SK-N-SH (cell line): Measurements from ENCODE around the gene HSPA4. TPM values are rescaled to one million over a fixed set of nuclear protein-coding genes. Genes with fewer than 3 reads are reported as not detected.

Experiments
- CTCF ChIA-PET: fragments of 300-600, 350-600 bp; formaldehyde crosslinking; extraction: SDS; loops from one replicate; lab custom pipeline; 2021; lab: Yijun Ruan, JAX
- POLR2A ChIA-PET: fragments of 350-600 bp; sonication (Branson Sonifier 250); formaldehyde crosslinking; extraction: SDS; loops from one replicate; lab custom pipeline; 2020; ENCODE audit warnings: antibody characterized with exemption, inconsistent platforms; lab: Yijun Ruan, JAX
- DNase-seq: peaks from one replicate; pipeline ENCODE4 v3.0.0; 2012
- H2AFZ ChIP-seq: fragments of 200-600 bp; sonication (generic); 2 replicates; pipeline ENCODE4 v1.8.1; 2016; ENCODE audit warnings: antibody characterized with exemption, mild to moderate bottlenecking, low read depth
- H3F3A ChIP-seq: fragments of 200-600 bp; sonication (generic); replicated peaks from 2 replicates; pipeline ENCODE3; 2016; ENCODE audit warnings: antibody characterized with exemption, mild to moderate bottlenecking; ENCODE audit not compliant: insufficient read depth
- H3K27ac ChIP-seq, 2 experiments: fragments of 200-500 bp in 1 of 2; fragments of 200-600 bp in 1 of 2; sonication (Bioruptor generic) in 1 of 2; sonication (generic), shearing (Covaris generic) in 1 of 2; 2 replicates each; pipeline versions ENCODE4 v1.5.1 to v1.6.1; 2014 to 2016; ENCODE audit warnings: low read depth in 2 of 2, inconsistent platforms in 1 of 2, low read length in 1 of 2, mild to moderate bottlenecking in 1 of 2, mixed read lengths in 1 of 2
- H3K27me3 ChIP-seq: fragments of 200-600 bp; sonication (generic), shearing (Covaris generic); 2 replicates; pipeline ENCODE4 v1.6.1; 2016; ENCODE audit warnings: mixed run types; ENCODE audit not compliant: insufficient read depth
- H3K36me3 ChIP-seq, 2 experiments: fragments of 200-500 bp in 1 of 2; fragments of 200-600 bp in 1 of 2; sonication (Bioruptor generic) in 1 of 2; sonication (generic) in 1 of 2; replicated peaks in 1 of 2; 2 replicates each; pipeline versions ENCODE3 to v1.5.1; 2014 to 2016; ENCODE audit warnings: low read length in 1 of 2, mild to moderate bottlenecking in 1 of 2; ENCODE audit not compliant: insufficient read depth in 2 of 2, control insufficient read depth in 1 of 2
- H3K4me1 ChIP-seq, 2 experiments: fragments of 200-500 bp in 1 of 2; fragments of 200-600 bp in 1 of 2; sonication (Bioruptor generic) in 1 of 2; sonication (generic), shearing (Covaris generic) in 1 of 2; 2 replicates each; pipeline versions ENCODE4 v1.5.1 to v1.6.1; 2014 to 2016; ENCODE audit warnings: low read depth in 1 of 2, low read length in 1 of 2, mixed run types in 1 of 2; ENCODE audit not compliant: insufficient read depth in 2 of 2, control insufficient read depth in 1 of 2
- H3K4me2 ChIP-seq: fragments of 200-600 bp; sonication (generic), shearing (Covaris generic); 2 replicates; pipeline ENCODE4 v1.6.1; 2017; ENCODE audit warnings: mixed run types
- H3K4me3 ChIP-seq, 2 experiments: fragments of 200-500 bp in 1 of 2; fragments of 200-600 bp in 1 of 2; sonication (Bioruptor generic) in 1 of 2; sonication (generic), shearing (Covaris generic) in 1 of 2; 2 replicates each; pipeline versions ENCODE4 v1.5.1 to v1.8.1; 2014 to 2016; ENCODE audit warnings: low read depth in 2 of 2, inconsistent platforms in 1 of 2, low read length in 1 of 2, mild to moderate bottlenecking in 1 of 2, mixed read lengths in 1 of 2, moderate library complexity in 1 of 2
- H3K79me2 ChIP-seq: fragments of 200-600 bp; sonication (generic); 2 replicates; pipeline ENCODE4 v1.8.1; 2017; ENCODE audit warnings: mild to moderate bottlenecking; ENCODE audit not compliant: insufficient read depth
- H3K9ac ChIP-seq: fragments of 200-600 bp; sonication (generic); 2 replicates; pipeline ENCODE4 v1.6.1; 2017; ENCODE audit warnings: mixed run types
- H3K9me2 ChIP-seq: fragments of 200-600 bp; sonication (generic); 2 replicates; pipeline ENCODE4 v1.6.1; 2017; ENCODE audit warnings: mixed run types
- H3K9me3 ChIP-seq: fragments of 200-600 bp; sonication (generic); 2 replicates; pipeline ENCODE4 v1.6.1; 2017; ENCODE audit warnings: mixed run types, mild to moderate bottlenecking, moderate library complexity
- H4K20me1 ChIP-seq: fragments of 200-600 bp; sonication (generic); 2 replicates; pipeline ENCODE4 v1.6.1; 2017; ENCODE audit warnings: mild to moderate bottlenecking, mixed run types; ENCODE audit not compliant: insufficient read depth
- CTCF ChIP-seq: fragments of 200-600 bp; sonication (generic); IDR thresholded peaks from 2 replicates; pipeline ENCODE4 v1.6.1; 2017; ENCODE audit warnings: antibody characterized with exemption, mild to moderate bottlenecking, moderate library complexity
- FOXM1 ChIP-seq: IDR thresholded peaks from 2 replicates; pipeline ENCODE4 v1.4.0; 2012; ENCODE audit warnings: low read depth, mild to moderate bottlenecking
- GATA2 ChIP-seq: sonication (generic); formaldehyde crosslinking; IDR thresholded peaks from 2 replicates; pipeline ENCODE4 v1.5.0; 2020; ENCODE audit warnings: mild to moderate bottlenecking, missing genetic modification reagents
- IRF3 ChIP-seq: fragments of 150-350 bp; IDR thresholded peaks from 2 replicates; pipeline ENCODE4 v1.6.1; 2016; ENCODE audit warnings: mild to moderate bottlenecking, low read depth, low read length
- JUND ChIP-seq: IDR thresholded peaks from 2 replicates; pipeline ENCODE4 v1.4.0; 2012
- MEF2A ChIP-seq: IDR thresholded peaks from 2 replicates; pipeline ENCODE4 v1.4.0; 2012; ENCODE audit warnings: low read depth, borderline replicate concordance
- MXI1 ChIP-seq: IDR thresholded peaks from 2 replicates; pipeline ENCODE4 v1.6.1; 2012; ENCODE audit warnings: mild to moderate bottlenecking, low read depth, low read length, improper control_type of control experiment
- NFIC ChIP-seq: IDR thresholded peaks from 2 replicates; pipeline ENCODE4 v1.4.0; 2012; ENCODE audit warnings: borderline replicate concordance
- PBX3 ChIP-seq: IDR thresholded peaks from 2 replicates; pipeline ENCODE4; 2012
- POLR2AphosphoS5 ChIP-seq: IDR thresholded peaks from 2 replicates; pipeline ENCODE4 v1.6.1; 2012; ENCODE audit warnings: low read depth, low read length
- RAD21 ChIP-seq: IDR thresholded peaks from 2 replicates; pipeline ENCODE4 v1.6.1; 2012; ENCODE audit warnings: mild to moderate bottlenecking, low read length
- RCOR1 ChIP-seq: fragments of 150-350 bp; IDR thresholded peaks from 2 replicates; pipeline ENCODE4 v1.6.1; 2017; ENCODE audit warnings: antibody characterized with exemption, low read length
- REST ChIP-seq: IDR thresholded peaks from 2 replicates; pipeline ENCODE4 v1.6.1; 2012; ENCODE audit warnings: mild to moderate bottlenecking, low read depth, low read length, moderate library complexity
- RFX5 ChIP-seq: IDR thresholded peaks from 2 replicates; pipeline ENCODE4 v1.6.1; 2012; ENCODE audit warnings: mild to moderate bottlenecking, improper control_type of control experiment, low read length
- RXRA ChIP-seq: IDR thresholded peaks from 2 replicates; pipeline ENCODE4 v1.4.0; 2012; ENCODE audit warnings: low read depth, mild to moderate bottlenecking, borderline replicate concordance
- TEAD4 ChIP-seq: IDR thresholded peaks from 2 replicates; pipeline ENCODE4 v1.4.0; 2012; ENCODE audit warnings: mild to moderate bottlenecking, borderline replicate concordance; ENCODE audit not compliant: insufficient read depth
- USF1 ChIP-seq: IDR thresholded peaks from 2 replicates; pipeline ENCODE4 v1.4.0; 2012; ENCODE audit warnings: low read depth, borderline replicate concordance
- ZBTB33 ChIP-seq: IDR thresholded peaks from 2 replicates; pipeline ENCODE4 v1.4.0; 2012; ENCODE audit warnings: low read depth, borderline replicate concordance
- WGBS: methylation state at CpG from one replicate; pipeline ENCODE4 v1.1.6; 2017; ENCODE audit warnings: low lambda C conversion rate; 5-methylcytosine and 5-hydroxymethylcytosine counted together
- polyA plus RNA-seq, 3 experiments: library from polyadenylated mRNA; depleted of rRNA; stranded (reverse); fragments of >200 nt; gene quantifications; 2 replicates each; pipeline ENCODE4 v1.2.3, GENCODE V29; 2012

The HSPA4 gene
- polyA plus RNA-seq, 1 of the 3 experiments (the other 2 are of a cell fraction), result 18.8 TPM

- TF ChIP-seq USF1 (no peak), MEF2A (no peak), REST (peak; percentile 23; the same call in 1 of the 2 replicates), TEAD4 (0 out of 2 replicates have a peak, but pooled peaks have one; percentile 21), FOXM1 (no peak), MXI1 (0 out of 2 replicates have a peak, but pooled peaks have one; percentile 60), RFX5 (no peak), POLR2AphosphoS5 (peak; percentile 98)
Measured at GRCh38 chr5:133051542-133052316, at the start of gene HSPA4 (continued).

GRCh38 chr5:133006653-133007052, 45.2 kb upstream of the HSPA4 start:
- 32% methylated on average over 1 of the region's 1 CpG for WGBS
- H3K36me3 ChIP-seq, result peaks cover 3 to 24% of the 10 kb centered on the region in 2 experiments
- CTCF ChIA-PET, result no interaction called here
- peaks cover 12% of the 10 kb centered on the region for H3K79me2 ChIP-seq
- H3K4me3 ChIP-seq, result no peak overlapping the region
- H3K27me3 ChIP-seq, result no peaks in the 10 kb centered on the region
- no peak overlapping the region for H3K27ac ChIP-seq
- H3F3A ChIP-seq, result no peaks in the 10 kb centered on the region
- H4K20me1 ChIP-seq, result no peaks in the 10 kb centered on the region
- no peak overlapping the region for H3K4me2 ChIP-seq
- no peak overlapping the region for H2AFZ ChIP-seq
- no peak overlapping the region for H3K9ac ChIP-seq
- POLR2A ChIA-PET, result interaction anchor here (0.5 kb wide), 1 partner anchor 30 kb away, joined by 3 read pairs; no protein-coding TSS in a partner anchor
- H3K9me2 ChIP-seq, result no peaks in the 10 kb centered on the region
- H3K4me1 ChIP-seq, result no peaks in the 10 kb centered on the region
- DNase-seq, result no peak
- no peaks in the 10 kb centered on the region for H3K9me3 ChIP-seq
- TF ChIP-seq GATA2 (no peak), CTCF (no peak), RCOR1 (no peak), IRF3 (no peak), JUND (no peak), RFX5 (no peak), RAD21 (no peak), MXI1 (no peak), FOXM1 (no peak), ZBTB33 (no peak), NFIC (no peak), MEF2A (no peak), PBX3 (no peak), POLR2AphosphoS5 (no peak), RXRA (no peak), USF1 (no peak)
